ENCODE measurements around the gene RNF152. TPM values are rescaled to one million over a fixed set of nuclear protein-coding genes. Genes with fewer than 3 reads are reported as not detected.
"Not testable (repeated sequence)": the region's sequence is repeated elsewhere in the genome, so short reads cannot be mapped to it uniquely, and the experiment has no call there.

The RNF152 gene
- total RNA-seq, 1 donor from 2014 or later: 76.4 TPM

- Mint-ChIP-seq H3K36me3 (ENCODE audit: unreplicated experiment) (peaks cover 10% of the 10 kb centered on the region), H3K4me1 (ENCODE audit: unreplicated experiment) (peaks cover 10% of the 10 kb centered on the region), H3K27ac (ENCODE audit: unreplicated experiment) (no peak overlapping the region), H3K9me3 (ENCODE audit: unreplicated experiment) (no peaks in the 10 kb centered on the region), H3K27me3 (ENCODE audit: unreplicated experiment) (no peaks in the 10 kb centered on the region), H3K4me3 (ENCODE audit: unreplicated experiment) (no peak overlapping the region)
- no peak for TF ChIP-seq CTCF (IDR thresholded peaks at IDR 0.05)
- no peak for DNase-seq (ENCODE audit: extremely low spot score, unreplicated experiment)
These were observed 89.4 kb downstream of the RNF152 start for GRCh38 chr18:61803393-61803792.

GRCh38 chr18:61797696-61798590 lies 94.9 kb downstream of the RNF152 start:
- H3K4me3 Mint-ChIP-seq (ENCODE audit: unreplicated experiment): no peak overlapping the region
- H3K4me1 Mint-ChIP-seq (ENCODE audit: unreplicated experiment): peaks cover 10% of the 10 kb centered on the region
- H3K27me3 Mint-ChIP-seq (ENCODE audit: unreplicated experiment): no peaks in the 10 kb centered on the region
- no peak for DNase-seq (ENCODE audit: extremely low spot score, unreplicated experiment)
- H3K9me3 Mint-ChIP-seq (ENCODE audit: unreplicated experiment): no peaks in the 10 kb centered on the region
- TF ChIP-seq CTCF (IDR thresholded peaks at IDR 0.05): no peak
- H3K27ac Mint-ChIP-seq (ENCODE audit: unreplicated experiment): no peak overlapping the region
- no peaks in the 10 kb centered on the region for H3K36me3 Mint-ChIP-seq (ENCODE audit: unreplicated experiment)

GRCh38 chr18:61791031-61791430 lies 101.8 kb downstream of the RNF152 start:
- Mint-ChIP-seq H3K27me3 (ENCODE audit: unreplicated experiment) (no peaks in the 10 kb centered on the region), H3K36me3 (ENCODE audit: unreplicated experiment) (peaks cover 2% of the 10 kb centered on the region)

GRCh38 chr18:61787011-61787670 lies 105.7 kb downstream of the RNF152 start:
- not testable (repeated sequence) for H3K27ac Mint-ChIP-seq (ENCODE audit: unreplicated experiment); H3K27me3 Mint-ChIP-seq (ENCODE audit: unreplicated experiment); H3K4me3 Mint-ChIP-seq (ENCODE audit: unreplicated experiment); DNase-seq (ENCODE audit: extremely low spot score, unreplicated experiment); H3K4me1 Mint-ChIP-seq (ENCODE audit: unreplicated experiment); H3K36me3 Mint-ChIP-seq (ENCODE audit: unreplicated experiment)
- peaks cover 25% of the 10 kb centered on the region for H3K9me3 Mint-ChIP-seq (ENCODE audit: unreplicated experiment)

More at GRCh38 chr18:61791031-61791430, 101.8 kb downstream of the RNF152 start:
- Mint-ChIP-seq H3K4me1 (ENCODE audit: unreplicated experiment) (no peaks in the 10 kb centered on the region), H3K9me3 (ENCODE audit: unreplicated experiment) (peaks cover 25% of the 10 kb centered on the region), H3K4me3 (ENCODE audit: unreplicated experiment) (no peak overlapping the region), H3K27ac (ENCODE audit: unreplicated experiment) (no peak overlapping the region)
- no peak for TF ChIP-seq CTCF (IDR thresholded peaks at IDR 0.05)
- DNase-seq (ENCODE audit: extremely low spot score, unreplicated experiment): no peak

GRCh38 chr18:61785588-61785987 lies 107.2 kb downstream of the RNF152 start:
- Mint-ChIP-seq H3K4me1 (ENCODE audit: unreplicated experiment) (no peaks in the 10 kb centered on the region), H3K4me3 (ENCODE audit: unreplicated experiment) (no peak overlapping the region), H3K36me3 (ENCODE audit: unreplicated experiment) (peaks cover 2% of the 10 kb centered on the region), H3K9me3 (ENCODE audit: unreplicated experiment) (peaks cover 25% of the 10 kb centered on the region), H3K27ac (ENCODE audit: unreplicated experiment) (no peak overlapping the region), H3K27me3 (ENCODE audit: unreplicated experiment) (no peaks in the 10 kb centered on the region)
- no peak for DNase-seq (ENCODE audit: extremely low spot score, unreplicated experiment)
- TF ChIP-seq CTCF (IDR thresholded peaks at IDR 0.05): no peak

All from osteocyte (in vitro differentiated cells).